ENCODE data around the gene TEPSIN.

GRCh38 chr17:81270279-81270678 is 31.4 kb upstream of the TEPSIN start:
- no peak for TF ChIP-seq ZNF776 (CRISPR knock-in tag; IDR thresholded peaks at IDR 0.05)
- TF ChIP-seq POLR2A (IDR thresholded peaks at IDR 0.05; ENCODE audit: insufficient read depth in 1 of 2, low read depth in 2 of 2, low read length in 2 of 2) = no peak
- TF ChIP-seq PITX1 (CRISPR knock-in tag; IDR thresholded peaks at IDR 0.05) = no peak
